Gastroesophageal sphincter (tissue), 4 donors: Measurements from ENCODE around the gene BET1L. TPM values are rescaled to one million over a fixed set of nuclear protein-coding genes. Genes with fewer than 3 reads are reported as not detected.
"Not testable (repeated sequence)": the region's sequence is repeated elsewhere in the genome, so short reads cannot be mapped to it uniquely, and the experiment has no call there.

Experiments
- ATAC-seq: fragments of 150-250 bp; one replicate; pipeline ENCODE4 v1.9.1; 2016; ENCODE audit warnings: mild to moderate bottlenecking, moderate library complexity
- H3K27ac ChIP-seq, 4 donors: fragments of 200-600 bp; sonication (generic) in 3 of 4; 1 replicate in 3 of 4; 2 replicates in 1 of 4; pipeline ENCODE4 v1.5.1; 2016 to 2019
- H3K27me3 ChIP-seq: fragments of 200-600 bp; sonication (generic); one replicate; pipeline ENCODE4 v1.5.1; 2019
- H3K36me3 ChIP-seq, 2 donors: fragments of 200-600 bp; sonication (generic); one replicate each; pipeline ENCODE4 v1.5.1; 2019; ENCODE audit warnings: control low read depth in 1 of 2
- H3K4me1 ChIP-seq, 3 donors: fragments of 200-600 bp; sonication (generic); 1 replicate in 2 of 3; 2 replicates in 1 of 3; pipeline ENCODE4 v1.5.1; 2016 to 2019; ENCODE audit warnings: control low read depth in 2 of 3
- H3K4me3 ChIP-seq, 2 donors: fragments of 200-600 bp; sonication (generic); one replicate each; pipeline ENCODE4 v1.5.1; 2019; ENCODE audit warnings: mild to moderate bottlenecking in 1 of 2, moderate library complexity in 1 of 2
- H3K9me3 ChIP-seq, 3 donors: fragments of 200-600 bp; sonication (generic); one replicate each; pipeline ENCODE4 v1.5.1; 2017 to 2019; ENCODE audit warnings: control low read depth in 2 of 3
- EP300 ChIP-seq: sonication (generic); formaldehyde crosslinking; IDR thresholded peaks from one replicate; pipeline ENCODE4 v1.6.1; 2017; ENCODE audit warnings: antibody characterized with exemption, mild to moderate bottlenecking
- POLR2A ChIP-seq, 2 donors: fragments of 450-650 bp; IDR thresholded peaks; one replicate each; pipeline ENCODE4 v1.6.1; 2017; ENCODE audit warnings: antibody characterized with exemption in 2 of 2, mild to moderate bottlenecking in 2 of 2, moderate library complexity in 1 of 2
- POLR2AphosphoS5 ChIP-seq: sonication (generic); formaldehyde crosslinking; IDR thresholded peaks from one replicate; pipeline ENCODE4 v1.6.1; 2017; ENCODE audit warnings: antibody characterized with exemption
- WGBS, 2 donors: methylation state at CpG; one replicate each; pipeline ENCODE4 v1.1.5; 2018; ENCODE audit warnings: low coverage in 1 of 2; 5-methylcytosine and 5-hydroxymethylcytosine counted together
- total RNA-seq, 4 donors: library from RNA; depleted of rRNA; stranded (reverse); fragments of >200 nt; gene quantifications; one replicate each; pipeline ENCODE4 v1.1.0, GENCODE V29; 2016
- TF ChIP-seq, protein P1 (sequence below), 4 experiments: fragments of 200-600 bp in 2 of 4; fragments of 450-650 bp in 2 of 4; sonication (generic) in 1 of 4; IDR thresholded peaks; one replicate each; pipeline ENCODE4 v1.5.1; 2017 to 2019; ENCODE audit warnings: antibody characterized with exemption in 4 of 4, mild to moderate bottlenecking in 2 of 4, moderate library complexity in 2 of 4

Gene BET1L
- total RNA-seq, 4 donors from 2014 or later: 25.3 to 39.4 (median 27.6) TPM

DNA sequence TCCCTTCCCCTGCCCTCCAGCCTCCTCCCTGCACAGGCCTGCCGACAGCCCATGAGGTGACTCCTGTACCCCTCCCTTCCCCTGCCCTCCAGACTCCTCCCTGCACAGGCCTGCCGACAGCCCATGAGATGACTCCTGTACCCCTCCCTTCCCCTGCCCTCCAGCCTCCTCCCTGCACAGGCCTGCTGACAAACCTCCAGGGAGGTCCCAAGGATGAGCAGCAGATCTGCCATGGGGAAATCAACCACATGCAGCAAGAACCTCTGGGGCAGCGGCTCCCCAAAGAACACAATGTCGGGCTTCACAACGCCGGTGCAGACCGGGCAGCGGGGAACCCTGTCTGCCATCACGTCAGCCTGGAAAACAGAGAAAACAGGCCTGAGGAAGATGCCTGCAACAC lies 16.7 kb upstream of the BET1L start:
- no peaks in the 10 kb centered on the region for H3K9me3 ChIP-seq
- H3K4me3 ChIP-seq: no peak overlapping the region
- no peaks in the 10 kb centered on the region for H3K27me3 ChIP-seq
- WGBS, 2 donors: 95% methylated on average over 4 of the region's 9 CpGs; no CpG with 5 or more reads in 1 of the 2 donors
- peaks cover 0 to 39% (median 0%) of the 10 kb centered on the region in 3 donors for H3K4me1 ChIP-seq
- peaks cover 0 to 33% of the 10 kb centered on the region in 2 donors for H3K36me3 ChIP-seq
- ATAC-seq: no peak
- TF ChIP-seq POLR2AphosphoS5 (no peak), POLR2A (IDR thresholded peaks at IDR 0.05) (no peak), EP300 (no peak)
- TF ChIP-seq, protein P1, sequence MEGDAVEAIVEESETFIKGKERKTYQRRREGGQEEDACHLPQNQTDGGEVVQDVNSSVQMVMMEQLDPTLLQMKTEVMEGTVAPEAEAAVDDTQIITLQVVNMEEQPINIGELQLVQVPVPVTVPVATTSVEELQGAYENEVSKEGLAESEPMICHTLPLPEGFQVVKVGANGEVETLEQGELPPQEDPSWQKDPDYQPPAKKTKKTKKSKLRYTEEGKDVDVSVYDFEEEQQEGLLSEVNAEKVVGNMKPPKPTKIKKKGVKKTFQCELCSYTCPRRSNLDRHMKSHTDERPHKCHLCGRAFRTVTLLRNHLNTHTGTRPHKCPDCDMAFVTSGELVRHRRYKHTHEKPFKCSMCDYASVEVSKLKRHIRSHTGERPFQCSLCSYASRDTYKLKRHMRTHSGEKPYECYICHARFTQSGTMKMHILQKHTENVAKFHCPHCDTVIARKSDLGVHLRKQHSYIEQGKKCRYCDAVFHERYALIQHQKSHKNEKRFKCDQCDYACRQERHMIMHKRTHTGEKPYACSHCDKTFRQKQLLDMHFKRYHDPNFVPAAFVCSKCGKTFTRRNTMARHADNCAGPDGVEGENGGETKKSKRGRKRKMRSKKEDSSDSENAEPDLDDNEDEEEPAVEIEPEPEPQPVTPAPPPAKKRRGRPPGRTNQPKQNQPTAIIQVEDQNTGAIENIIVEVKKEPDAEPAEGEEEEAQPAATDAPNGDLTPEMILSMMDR (IDR thresholded peaks at IDR 0.05): no peak
- H3K27ac ChIP-seq: peak overlapping the region in 2 of 4 donors; percentile 57 to 90

DNA sequence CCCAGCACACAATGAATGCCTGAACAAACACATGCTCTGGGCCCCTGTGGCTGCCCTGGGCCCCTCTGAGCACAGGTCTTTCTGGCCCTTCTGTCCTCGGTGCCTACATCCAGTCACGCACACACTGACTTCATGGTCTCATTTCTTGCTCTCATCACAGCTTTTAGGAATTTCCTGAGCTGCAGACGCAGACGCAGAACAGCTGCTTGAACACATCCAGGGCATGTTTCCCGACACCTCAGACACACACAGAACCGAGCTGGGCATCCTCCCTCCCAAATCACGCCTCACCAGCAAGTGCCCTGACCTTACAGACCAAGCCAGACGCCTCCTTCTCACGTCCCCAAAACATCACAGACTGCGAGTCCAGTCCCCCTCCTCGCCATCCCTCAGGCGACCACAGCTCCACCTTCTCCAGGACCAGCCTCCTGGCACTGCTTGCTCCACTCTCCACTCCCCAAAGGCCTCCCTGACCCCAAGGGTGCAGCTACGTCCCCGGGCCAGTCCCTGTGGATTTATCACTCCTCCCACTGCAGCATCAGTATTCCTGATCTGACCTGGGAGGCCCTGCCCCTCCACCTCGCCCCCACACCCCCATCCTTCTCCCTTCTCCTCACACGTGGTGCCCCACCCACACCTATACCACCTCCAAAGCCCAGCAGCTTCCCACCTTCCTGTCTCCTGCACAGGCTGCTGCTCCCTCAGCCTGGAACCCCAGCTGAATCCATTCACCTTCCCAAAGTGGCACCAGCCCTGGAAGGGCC lies 16.0 kb upstream of the BET1L start:
- no peaks in the 10 kb centered on the region for H3K9me3 ChIP-seq
- peak overlapping the region in 3 of 4 donors; percentile 78 to 90 (median 81) for H3K27ac ChIP-seq
- no peak overlapping the region for H3K4me3 ChIP-seq
- 0 to 77% methylated on average over 1 to 11 of the region's 16 CpGs for WGBS, 2 donors
- H3K27me3 ChIP-seq: no peaks in the 10 kb centered on the region
- TF ChIP-seq POLR2A (IDR thresholded peaks at IDR 0.05): no peak
- H3K4me1 ChIP-seq: peaks cover 0 to 39% (median 0%) of the 10 kb centered on the region in 3 donors
- ATAC-seq: peak; percentile 13
- H3K36me3 ChIP-seq: peaks cover 0 to 38% of the 10 kb centered on the region in 2 donors

DNA sequence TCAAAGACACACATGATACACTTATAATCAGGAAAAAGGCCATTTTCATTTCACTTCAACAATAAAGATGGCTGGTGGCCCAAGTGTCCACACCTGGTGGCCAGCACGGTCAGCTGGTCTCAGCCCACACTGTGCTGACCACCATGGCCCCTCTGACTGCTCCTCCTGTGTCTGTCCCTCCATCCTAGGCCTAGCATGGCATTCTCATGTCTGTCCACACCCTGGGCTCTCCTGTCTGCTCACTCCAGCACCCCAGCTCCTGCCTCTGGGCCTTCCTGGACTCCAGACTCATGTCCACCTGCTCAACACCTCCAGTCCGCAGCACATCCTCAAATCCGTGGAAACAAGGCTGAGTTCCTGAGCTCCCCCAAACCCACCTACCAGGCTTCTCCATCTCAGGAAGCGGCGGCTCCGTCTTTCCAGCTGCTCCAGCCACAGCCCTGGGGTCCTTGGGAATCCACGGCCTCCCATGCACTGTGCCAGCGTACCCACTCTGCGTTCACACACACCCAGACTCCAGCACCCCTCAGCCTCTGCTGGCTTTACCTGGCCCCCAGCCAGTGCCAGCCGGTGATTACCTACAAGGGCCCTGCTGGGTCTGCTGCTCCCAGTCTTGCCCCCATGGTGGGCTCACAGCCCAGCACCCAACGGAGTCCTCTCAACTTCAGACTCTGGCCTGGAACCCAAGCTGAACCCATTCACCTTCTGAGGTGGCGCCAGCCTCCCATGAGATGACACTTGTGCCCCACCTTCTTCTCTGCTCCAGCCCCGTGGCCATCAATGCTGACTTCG lies 15.0 kb upstream of the BET1L start:
- no peak for ATAC-seq
- Histone ChIP-seq H3K27ac (peak overlapping the region in 3 of 4 donors; percentile 78 to 90 (median 81)), H3K36me3 (peaks cover 0 to 48% of the 10 kb centered on the region in 2 donors), H3K27me3 (no peaks in the 10 kb centered on the region), H3K9me3 (no peaks in the 10 kb centered on the region), H3K4me3 (no peak overlapping the region), H3K4me1 (peaks cover 0 to 31% (median 0%) of the 10 kb centered on the region in 3 donors)
- 91 to 92% methylated on average over 7 to 12 of the region's 14 CpGs for WGBS, 2 donors
- no peak for TF ChIP-seq POLR2AphosphoS5

DNA sequence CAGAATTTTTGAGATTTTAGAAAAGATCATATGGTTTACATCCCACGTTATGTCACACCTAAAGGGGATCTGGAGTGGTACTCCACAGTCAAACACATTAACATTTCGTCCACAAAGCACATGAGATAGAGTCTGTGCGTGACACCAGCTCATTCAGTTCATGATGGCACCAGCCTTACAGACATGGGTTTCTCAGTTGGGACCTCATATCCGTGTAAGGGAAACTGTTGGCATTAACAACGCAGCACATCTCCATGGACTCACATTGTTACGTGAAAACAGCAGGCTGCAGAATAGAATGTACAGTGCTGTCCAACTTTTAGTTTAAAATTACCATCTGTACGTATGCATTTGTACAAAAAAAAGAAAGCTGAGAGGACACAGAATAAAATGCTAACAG lies 14.3 kb upstream of the BET1L start:
- ATAC-seq: peak; percentile 71
- H3K36me3 ChIP-seq: peaks cover 0 to 50% of the 10 kb centered on the region in 2 donors
- TF ChIP-seq, protein P1 (IDR thresholded peaks at IDR 0.05): no peak
- TF ChIP-seq EP300: no peak
- H3K27ac ChIP-seq: peak overlapping the region in 3 of 4 donors; percentile 78 to 90 (median 81)
- peaks cover 0 to 31% (median 0%) of the 10 kb centered on the region in 3 donors for H3K4me1 ChIP-seq
- no peaks in the 10 kb centered on the region for H3K27me3 ChIP-seq
- H3K4me3 ChIP-seq: no peak overlapping the region
- H3K9me3 ChIP-seq: no peaks in the 10 kb centered on the region
- 38 to 65% methylated on average over 6 to 7 of the region's 7 CpGs for WGBS, 2 donors

DNA sequence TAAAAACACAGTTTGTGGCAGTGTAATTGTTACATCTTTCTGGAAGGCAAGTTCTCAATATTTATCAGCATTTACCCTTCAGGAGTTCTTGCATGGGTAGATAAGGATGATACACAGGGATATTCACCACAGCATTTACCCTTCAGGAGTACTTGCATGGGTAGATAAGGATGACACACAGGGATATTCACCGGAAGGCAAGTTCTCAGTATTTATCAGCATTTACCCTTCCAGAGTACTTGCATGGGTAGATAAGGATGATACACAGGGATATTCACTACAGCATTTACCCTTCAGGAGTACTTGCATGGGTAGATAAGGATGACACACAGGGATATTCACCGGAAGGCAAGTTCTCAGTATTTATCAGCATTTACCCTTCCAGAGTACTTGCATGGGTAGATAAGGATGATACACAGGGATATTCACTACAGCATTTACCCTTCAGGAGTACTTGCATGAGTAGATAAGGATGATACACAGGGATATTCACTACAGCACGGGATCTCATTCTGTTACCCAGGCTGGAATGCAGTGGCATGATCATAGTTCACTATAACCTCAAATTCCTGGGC lies 13.5 kb upstream of the BET1L start:
- peaks cover 0 to 31% (median 0%) of the 10 kb centered on the region in 3 donors for H3K4me1 ChIP-seq
- H3K27me3 ChIP-seq, H3K4me3 ChIP-seq, H3K9me3 ChIP-seq, ATAC-seq: not testable (repeated sequence)
- peak overlapping the region in 3 of 4 donors; percentile 78 to 90 (median 81) for H3K27ac ChIP-seq
- WGBS, 2 donors: 86 to 96% methylated on average over 1 to 3 of the region's 3 CpGs
- H3K36me3 ChIP-seq: peaks cover 0 to 58% of the 10 kb centered on the region in 2 donors

DNA sequence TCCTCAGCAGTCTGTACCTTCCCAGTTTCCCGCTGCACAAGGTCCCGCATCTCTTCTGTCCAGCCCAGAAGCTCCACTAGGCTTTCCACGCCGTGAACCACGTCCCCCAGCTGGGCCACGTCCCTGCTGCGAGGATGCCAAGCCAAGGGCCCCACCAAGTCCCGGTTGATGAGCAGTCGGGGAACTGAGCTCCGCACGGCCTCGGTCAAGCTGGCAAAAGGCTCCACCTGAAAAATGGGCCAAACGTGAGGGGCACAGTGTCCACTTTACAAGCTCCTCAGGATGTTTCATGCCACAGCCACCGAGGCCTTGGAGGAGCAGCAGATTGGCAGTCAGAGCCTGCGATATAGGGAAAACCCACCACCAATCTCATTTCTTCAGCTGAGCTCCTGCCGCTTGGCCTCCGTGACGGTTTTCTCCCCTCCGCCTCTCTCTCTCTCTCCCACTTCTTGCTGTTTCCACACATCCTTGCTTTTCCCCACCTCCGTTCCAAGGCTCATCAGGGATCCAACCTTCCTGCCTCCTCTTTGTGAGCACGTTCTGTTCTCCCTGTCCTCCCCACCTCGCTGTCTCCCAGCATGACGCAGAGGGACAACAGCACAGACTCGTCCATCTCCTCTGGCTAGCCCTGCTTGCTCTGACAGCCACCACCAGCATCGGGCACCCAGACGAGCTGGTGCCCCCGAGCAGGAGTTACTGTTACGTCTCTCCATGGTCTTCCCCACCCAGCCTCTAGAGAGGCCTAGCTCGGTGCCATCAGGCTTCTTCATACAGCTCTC lies 11.8 kb upstream of the BET1L start:
- ATAC-seq: no peak
- H3K27ac ChIP-seq: peak overlapping the region in 2 of 4 donors; percentile 21 to 40
- TF ChIP-seq POLR2AphosphoS5 (no peak), EP300 (no peak)

More for the DNA sequence above, 11.8 kb upstream of the BET1L start:
- H3K4me1 ChIP-seq: peaks cover 0 to 22% (median 0%) of the 10 kb centered on the region in 3 donors
- peaks cover 0 to 69% of the 10 kb centered on the region in 2 donors for H3K36me3 ChIP-seq
- H3K27me3 ChIP-seq: no peaks in the 10 kb centered on the region
- H3K4me3 ChIP-seq: no peak overlapping the region
- no peaks in the 10 kb centered on the region for H3K9me3 ChIP-seq
- 81 to 93% methylated on average over 10 of the region's 29 CpGs for WGBS, 2 donors
